DND-41 (cell line): Measurements from ENCODE around the gene ADAMTS19.

Experiments used
- CTCF ChIP-seq: IDR thresholded peaks from 2 replicates; pipeline ENCODE4 v1.5.1; 2012; ENCODE audit warnings: borderline replicate concordance, low read length, moderate library complexity, mild to moderate bottlenecking; ENCODE audit not compliant: poor library complexity, severe bottlenecking; ENCODE audit errors: extremely low read depth
- EZH2 ChIP-seq: IDR thresholded peaks from 3 replicates; pipeline ENCODE4 v1.6.1; 2012; ENCODE audit warnings: borderline replicate concordance, low read depth, mild to moderate bottlenecking, moderate library complexity, low read length, inconsistent platforms; ENCODE audit not compliant: severe bottlenecking

GRCh38 chr5:129419292-129419691, 40.8 kb upstream of the ADAMTS19 start:
- no peak for TF ChIP-seq EZH2
- no peak for TF ChIP-seq CTCF
